ENCODE data around the gene MGAT4B. TPM values are rescaled to one million over a fixed set of nuclear protein-coding genes. Genes with fewer than 3 reads are reported as not detected.

Gene MGAT4B
- total RNA-seq, 1 donor: 174 TPM

- no peak for DNase-seq (ENCODE audit: low read depth in 2 of 3, low spot score in 2 of 3)
Measured at GRCh38 chr5:179812997-179813607, 6.4 kb upstream of the MGAT4B start.

GRCh38 chr5:179812135-179812825, 5.6 kb upstream of the MGAT4B start:
- no peak for DNase-seq (ENCODE audit: low read depth in 2 of 3, low spot score in 2 of 3)

GRCh38 chr5:179805529-179806249, 977 bp downstream of the MGAT4B start:
- DNase-seq (ENCODE audit: low read depth in 2 of 3, low spot score in 2 of 3): peak in 1 of 3 donors; percentile 66

GRCh38 chr5:179805070-179805528, 1.6 kb downstream of the MGAT4B start:
- DNase-seq (ENCODE audit: low read depth in 2 of 3, low spot score in 2 of 3): no peak

- DNase-seq (ENCODE audit: low read depth in 2 of 3, low spot score in 2 of 3): no peak
Measured at GRCh38 chr5:179804555-179804947, 2.1 kb downstream of the MGAT4B start.

GRCh38 chr5:179803651-179804554, 2.8 kb downstream of the MGAT4B start:
- DNase-seq (ENCODE audit: low read depth in 2 of 3, low spot score in 2 of 3): peak in 2 of 3 donors; percentile 72

GRCh38 chr5:179802950-179803562, 3.6 kb downstream of the MGAT4B start:
- DNase-seq (ENCODE audit: low read depth in 2 of 3, low spot score in 2 of 3): no peak

- no peak for DNase-seq (ENCODE audit: low read depth in 2 of 3, low spot score in 2 of 3)
Measured at GRCh38 chr5:179802207-179802883, 4.3 kb downstream of the MGAT4B start.

GRCh38 chr5:179801304-179802206, 5.1 kb downstream of the MGAT4B start:
- peak in 2 of 3 donors; percentile 77 to 84 for DNase-seq (ENCODE audit: low read depth in 2 of 3, low spot score in 2 of 3)

- no peak for DNase-seq (ENCODE audit: low read depth in 2 of 3, low spot score in 2 of 3)
Measured at GRCh38 chr5:179800696-179801201, 5.9 kb downstream of the MGAT4B start.

GRCh38 chr5:179800071-179800695, 6.5 kb downstream of the MGAT4B start:
- DNase-seq (ENCODE audit: low read depth in 2 of 3, low spot score in 2 of 3): no peak

- DNase-seq (ENCODE audit: low read depth in 2 of 3, low spot score in 2 of 3): no peak
Measured at GRCh38 chr5:179799644-179799973, 7.1 kb downstream of the MGAT4B start.

GRCh38 chr5:179798771-179799643, 7.7 kb downstream of the MGAT4B start:
- DNase-seq (ENCODE audit: low read depth in 2 of 3, low spot score in 2 of 3): no peak

- DNase-seq (ENCODE audit: low read depth in 2 of 3, low spot score in 2 of 3): no peak
Measured at GRCh38 chr5:179798144-179798770, 8.4 kb downstream of the MGAT4B start.

- DNase-seq (ENCODE audit: low read depth in 2 of 3, low spot score in 2 of 3): no peak
Measured at GRCh38 chr5:179797741-179798140, 8.9 kb downstream of the MGAT4B start.

GRCh38 chr5:179796877-179797608, 9.6 kb downstream of the MGAT4B start:
- DNase-seq (ENCODE audit: low read depth in 2 of 3, low spot score in 2 of 3): no peak
